Activated T-cell treated with anti-CD3 and anti-CD28 coated beads, Interleukin-2, amount 50 U/mL, for 48 hours (primary cell): ENCODE measurements around the gene STK11.
"Not testable (repeated sequence)": the region's sequence is repeated elsewhere in the genome, so short reads cannot be mapped to it uniquely, and the experiment has no call there.

ENCODE experiments used
- DNase-seq, 2 experiments: peaks; one replicate each; pipeline ENCODE4 v3.0.0-alpha.2; 2020

The STK11 gene

GRCh38 chr19:1169921-1170885, 35.4 kb upstream of the STK11 start:
- DNase-seq = no peak

- no peak for DNase-seq
These were observed 34.4 kb upstream of the STK11 start for GRCh38 chr19:1170938-1171754.

- no peak for DNase-seq
These were observed 33.7 kb upstream of the STK11 start for GRCh38 chr19:1171755-1172352.

- DNase-seq = no peak
These were observed 33.0 kb upstream of the STK11 start for GRCh38 chr19:1172353-1173158.

- peak; percentile 46 to 48 for DNase-seq
These were observed 32.3 kb upstream of the STK11 start for GRCh38 chr19:1173159-1173844.

- peak; percentile 98 to 99 for DNase-seq
These were observed 31.5 kb upstream of the STK11 start, which contains the start of gene SBNO2 for GRCh38 chr19:1173845-1174809. TSS of gene SBNO2 (minus strand) at chr19:1174268. CDS start at chr19:1154276, 19,992 bp downstream.

GRCh38 chr19:1177322-1178114, 28.1 kb upstream of the STK11 start:
- DNase-seq = no peak

GRCh38 chr19:1181606-1182005, 24.0 kb upstream of the STK11 start:
- DNase-seq = no peak

GRCh38 chr19:1182068-1182467, 23.5 kb upstream of the STK11 start:
- no peak for DNase-seq

GRCh38 chr19:1182727-1183126, 22.9 kb upstream of the STK11 start:
- no peak for DNase-seq

GRCh38 chr19:1183543-1184172, 21.9 kb upstream of the STK11 start:
- no peak for DNase-seq

- DNase-seq = peak; percentile 73 to 77
These were observed 16.2 kb upstream of the STK11 start for GRCh38 chr19:1189419-1189818.

- no peak for DNase-seq
These were observed 6.0 kb upstream of the STK11 start for GRCh38 chr19:1199531-1199930.

GRCh38 chr19:1200614-1201013, 5.0 kb upstream of the STK11 start:
- not testable (repeated sequence) for DNase-seq

GRCh38 chr19:1206150-1206863, 729 bp downstream of the STK11 start:
- peak in 1 of 2 experiments; percentile 49 for DNase-seq

- DNase-seq = peak; percentile 62
These were observed 1.4 kb downstream of the STK11 start for GRCh38 chr19:1206864-1207450.

- not testable (repeated sequence) for DNase-seq
These were observed 3.3 kb downstream of the STK11 start for GRCh38 chr19:1208830-1209229.

- DNase-seq = no peak
These were observed 4.6 kb downstream of the STK11 start for GRCh38 chr19:1210227-1210538.
